ENCODE data around the gene COL11A2. TPM values are rescaled to one million over a fixed set of nuclear protein-coding genes. Genes with fewer than 3 reads are reported as not detected.
A peak's percentile ranks its signal among the peaks of the same experiment; 100 is the strongest.

Gene COL11A2
- total and polyA plus RNA-seq, 12 donors, result 0.05 to 7.2 (median 0.44) TPM

GRCh38 chr6:33195304-33196165 is 3.3 kb upstream of the COL11A2 start:
- Histone ChIP-seq H3K4me3 (no peak overlapping the region), H3K9me3 (replicated peaks in 1 of 3) (no peaks in the 10 kb centered on the region), H3K36me3 (replicated peaks in 1 of 2) (peaks cover 0 to 33% of the 10 kb centered on the region in 2 donors), H3K27me3 (peaks cover 13% of the 10 kb centered on the region), H3K4me1 (replicated peaks in 1 of 2) (peaks cover 24 to 38% of the 10 kb centered on the region in 2 donors), H3K27ac (no peak overlapping the region)
- 78 to 80% (median 79%) methylated on average over 14 to 15 of the region's 15 CpGs for WGBS, 4 donors
- TF ChIP-seq POLR2A (IDR thresholded peaks at IDR 0.05), result no peak
- TF ChIP-seq CTCF (IDR thresholded peaks at IDR 0.05), result no peak
- intact Hi-C loops (cut with DNase I), result loop anchor here (5.0 kb wide), 1 partner anchor 33 kb away; no protein-coding TSS in a partner anchor
- peak in 5 of 7 donors; percentile 50 to 69 (median 56) for DNase-seq

GRCh38 chr6:33194431-33194979 is 2.2 kb upstream of the COL11A2 start:
- Histone ChIP-seq H3K36me3 (replicated peaks in 1 of 2) (peaks cover 0 to 33% of the 10 kb centered on the region in 2 donors), H3K9me3 (replicated peaks in 1 of 3) (no peaks in the 10 kb centered on the region), H3K4me3 (no peak overlapping the region), H3K4me1 (replicated peaks in 1 of 2) (peaks cover 23 to 37% of the 10 kb centered on the region in 2 donors), H3K27me3 (peaks cover 13% of the 10 kb centered on the region), H3K27ac (no peak overlapping the region)
- TF ChIP-seq CTCF (IDR thresholded peaks at IDR 0.05) (no peak), POLR2A (IDR thresholded peaks at IDR 0.05) (no peak)
- DNase-seq, result peak in 1 of 7 donors; percentile 55
- intact Hi-C loops (cut with DNase I), result no loop called here
- 77 to 100% (median 85%) methylated on average over 5 to 8 of the region's 8 CpGs for WGBS, 4 donors

GRCh38 chr6:33193619-33194018 is 1.4 kb upstream of the COL11A2 start:
- Histone ChIP-seq H3K4me3 (peak overlapping the region in 1 of 4 donors; percentile 44), H3K27ac (no peak overlapping the region), H3K4me1 (replicated peaks in 1 of 2) (peaks cover 16 to 28% of the 10 kb centered on the region in 2 donors), H3K9me3 (replicated peaks in 1 of 3) (no peaks in the 10 kb centered on the region), H3K27me3 (peaks cover 13% of the 10 kb centered on the region), H3K36me3 (replicated peaks in 1 of 2) (peaks cover 0 to 33% of the 10 kb centered on the region in 2 donors)
- 59 to 70% (median 65%) methylated on average over 6 of the region's 6 CpGs for whole genome bisulfite sequencing, 4 donors
- intact Hi-C loops (cut with DNase I), result no loop called here
- DNase-seq, result no peak
- TF ChIP-seq POLR2A (IDR thresholded peaks at IDR 0.05) (no peak), CTCF (IDR thresholded peaks at IDR 0.05) (no peak)
